K562 treated with DMSO at 1 percent for 48 hours (cell line): Measurements from ENCODE around the gene HDAC9. TPM values are rescaled to one million over a fixed set of nuclear protein-coding genes. Genes with fewer than 3 reads are reported as not detected.

Source experiments
- total RNA-seq: library from RNA; unstranded; fragments of 300-600 nt; gene quantifications from 2 replicates; pipeline ENCODE4 v1.2.3, GENCODE V29; 2022; ENCODE audit warnings: low replicate concordance; ENCODE audit errors: extremely low read depth

HDAC9 gene
- total RNA-seq, result not detected in 2 replicates

GRCh38 chr7:18495412-18496340, at the start of gene HDAC9:
TSS of gene HDAC9 (plus strand) at chr7:18495749. CDS start at chr7:18496303, 554 bp downstream.

